ENCODE measurements around the gene SGK1.

DNA sequence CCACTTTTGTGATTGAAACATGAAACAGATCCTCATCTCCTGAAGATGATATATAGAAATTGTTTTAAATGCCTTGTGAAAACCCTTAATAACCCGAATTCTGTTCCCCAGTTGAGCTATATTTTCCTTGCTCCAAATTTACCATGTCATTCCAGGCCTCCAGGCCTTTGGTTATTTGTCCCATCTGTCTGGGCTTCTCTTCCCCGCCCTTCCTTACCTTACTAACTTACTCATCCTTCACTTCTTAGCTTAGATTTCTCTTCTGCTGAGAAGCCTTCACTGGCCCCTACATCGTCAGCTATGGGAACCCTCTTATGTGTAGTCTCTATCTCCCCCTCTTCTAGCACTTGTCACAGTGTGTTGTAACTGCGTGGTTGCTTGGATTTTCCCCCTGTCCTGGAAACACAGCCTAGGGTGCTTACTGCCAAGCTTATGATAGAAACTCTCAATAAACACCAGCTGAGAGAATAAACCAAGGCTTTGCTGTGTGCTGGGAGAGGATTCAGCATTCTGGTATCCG is 68.6 kb downstream of the SGK1 start:
- TF ChIP-seq, protein P1, sequence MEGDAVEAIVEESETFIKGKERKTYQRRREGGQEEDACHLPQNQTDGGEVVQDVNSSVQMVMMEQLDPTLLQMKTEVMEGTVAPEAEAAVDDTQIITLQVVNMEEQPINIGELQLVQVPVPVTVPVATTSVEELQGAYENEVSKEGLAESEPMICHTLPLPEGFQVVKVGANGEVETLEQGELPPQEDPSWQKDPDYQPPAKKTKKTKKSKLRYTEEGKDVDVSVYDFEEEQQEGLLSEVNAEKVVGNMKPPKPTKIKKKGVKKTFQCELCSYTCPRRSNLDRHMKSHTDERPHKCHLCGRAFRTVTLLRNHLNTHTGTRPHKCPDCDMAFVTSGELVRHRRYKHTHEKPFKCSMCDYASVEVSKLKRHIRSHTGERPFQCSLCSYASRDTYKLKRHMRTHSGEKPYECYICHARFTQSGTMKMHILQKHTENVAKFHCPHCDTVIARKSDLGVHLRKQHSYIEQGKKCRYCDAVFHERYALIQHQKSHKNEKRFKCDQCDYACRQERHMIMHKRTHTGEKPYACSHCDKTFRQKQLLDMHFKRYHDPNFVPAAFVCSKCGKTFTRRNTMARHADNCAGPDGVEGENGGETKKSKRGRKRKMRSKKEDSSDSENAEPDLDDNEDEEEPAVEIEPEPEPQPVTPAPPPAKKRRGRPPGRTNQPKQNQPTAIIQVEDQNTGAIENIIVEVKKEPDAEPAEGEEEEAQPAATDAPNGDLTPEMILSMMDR (IDR thresholded peaks at IDR 0.05; ENCODE audit: poor library complexity), result no peak
- TF ChIP-seq EZH2phosphoT487 (IDR thresholded peaks at IDR 0.05; ENCODE audit: low read depth, severe bottlenecking, unreplicated experiment) (no peak), EZH2 (IDR thresholded peaks at IDR 0.05; ENCODE audit: borderline replicate concordance) (no peak)

Data from hepatocyte (in vitro differentiated cells).